GM18951 (cell line): Measurements from ENCODE around the gene LCP1.
"Not testable (repeated sequence)": the region's sequence is repeated elsewhere in the genome, so short reads cannot be mapped to it uniquely, and the experiment has no call there.

Experiments used
- POLR2A ChIP-seq: IDR thresholded peaks from 4 replicates; pipeline ENCODE4 v1.6.1; 2011; ENCODE audit warnings: mild to moderate bottlenecking; ENCODE audit not compliant: insufficient read length, insufficient read depth; ENCODE audit errors: extremely low read depth
- in situ Hi-C: fragments of 300-500 bp; cut with MboI; formaldehyde crosslinking; loops from one replicate; pipeline ENCODE4 v1.12.0; 2022; ENCODE audit warnings: low sequenced_read_pairs, mixed read lengths, inconsistent platforms; ENCODE audit not compliant: unreplicated experiment

Gene LCP1

DNA sequence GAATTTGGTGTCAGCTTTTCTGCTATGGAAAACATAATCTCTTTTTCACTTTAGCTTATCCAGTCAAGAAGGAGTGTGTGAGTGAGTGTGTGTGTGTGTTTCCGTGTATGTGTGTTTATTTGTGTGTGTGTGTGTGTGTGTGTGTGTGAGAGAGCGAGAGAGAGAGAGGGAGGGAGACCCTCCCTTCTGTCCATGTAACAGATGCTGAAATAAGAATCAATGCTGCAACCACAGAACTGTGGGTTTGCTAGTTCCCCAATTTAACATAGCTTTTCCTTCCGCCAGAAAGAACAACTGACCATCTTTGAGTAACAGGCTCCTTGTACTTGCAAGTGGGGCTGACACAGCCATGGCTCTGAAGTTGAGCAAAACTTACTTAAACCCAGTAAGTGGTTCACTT lies 5.2 kb downstream of the LCP1 start:
- in situ Hi-C loops: no loop called here

DNA sequence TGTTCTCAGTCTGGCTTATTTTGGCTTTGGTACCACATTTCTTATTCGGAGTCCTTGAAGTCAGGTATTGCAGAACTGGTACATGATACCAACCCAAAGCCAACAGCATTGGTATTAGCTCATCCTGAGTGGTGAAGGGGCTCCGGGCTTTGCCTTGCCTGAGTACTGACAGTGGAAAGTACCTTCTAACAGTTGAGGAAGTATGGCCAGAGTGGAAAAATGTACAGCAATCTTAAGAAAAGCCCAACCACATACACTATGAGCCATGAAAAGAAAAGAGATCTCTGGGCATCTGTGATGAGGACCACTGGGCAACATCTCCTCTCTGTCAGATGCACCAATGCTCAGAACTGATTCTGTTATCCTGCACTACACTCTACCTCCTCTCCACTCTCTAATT lies 8.3 kb downstream of the LCP1 start:
- in situ Hi-C loops: no loop called here
- no peak for TF ChIP-seq POLR2A

More for the DNA sequence above, 5.2 kb downstream of the LCP1 start:
- no peak for TF ChIP-seq POLR2A

DNA sequence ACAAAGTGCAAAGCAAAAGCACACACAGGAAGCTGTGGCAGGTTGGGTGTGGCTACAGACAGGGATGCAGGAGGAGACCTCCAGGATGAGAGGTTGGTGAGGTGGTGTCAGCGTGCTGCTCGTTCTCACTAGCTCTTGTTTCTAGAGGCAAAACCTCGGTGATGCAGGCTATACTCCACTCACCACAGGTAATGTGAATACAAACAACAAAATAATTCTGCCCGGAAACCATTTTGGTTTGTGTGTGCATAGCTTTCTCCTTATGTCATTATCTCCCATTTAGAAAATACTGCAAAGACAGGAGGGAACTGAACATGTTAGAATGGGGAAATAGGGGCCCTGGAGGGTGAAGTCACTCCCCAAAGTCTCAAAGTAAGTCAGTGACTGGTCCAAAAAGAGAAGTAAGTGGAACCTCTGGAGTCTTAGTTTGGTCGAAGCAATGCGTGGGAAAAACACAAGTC lies 9.4 kb downstream of the LCP1 start:
- in situ Hi-C loops: no loop called here
- TF ChIP-seq POLR2A: no peak

DNA sequence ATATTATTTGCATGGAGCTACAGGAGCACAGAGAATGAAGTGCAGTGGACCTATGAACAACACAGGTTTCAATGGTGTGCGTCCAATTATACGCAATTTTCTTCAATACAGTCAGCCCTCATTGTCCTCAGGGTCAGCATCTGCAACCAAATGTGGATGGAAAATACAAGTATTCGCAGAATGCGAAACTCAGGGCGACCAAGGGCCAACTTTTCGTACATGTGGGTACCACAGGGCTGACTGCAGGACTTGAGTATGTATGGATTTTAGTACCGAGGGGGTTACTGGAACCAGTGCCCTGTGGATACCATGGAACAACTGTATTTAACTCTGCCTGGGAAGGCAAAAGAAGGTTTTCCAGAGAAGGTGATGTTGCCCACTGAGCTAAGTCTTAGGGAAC lies 10.2 kb downstream of the LCP1 start:
- in situ Hi-C loops: no loop called here
- TF ChIP-seq POLR2A: no peak

DNA sequence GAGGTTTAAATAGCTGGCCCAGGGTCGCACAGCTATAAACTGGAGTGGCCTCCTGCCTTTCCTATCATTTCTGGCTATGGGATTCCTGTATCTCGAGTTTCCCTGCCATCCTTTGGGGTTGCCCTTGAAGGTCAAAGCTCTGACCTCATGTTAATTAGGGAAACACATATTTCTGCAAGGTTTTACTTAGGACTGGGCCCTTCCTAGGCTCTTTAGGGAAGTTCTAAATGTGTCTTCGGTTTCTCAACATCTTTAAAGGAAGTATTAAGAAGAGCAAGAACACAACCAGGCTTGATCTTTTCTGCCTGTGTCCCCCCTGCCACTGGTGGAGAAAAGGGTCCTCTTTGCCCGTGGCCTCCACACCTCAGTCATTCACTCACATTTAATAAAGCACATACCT lies 10.8 kb downstream of the LCP1 start:
- in situ Hi-C loops: no loop called here

DNA sequence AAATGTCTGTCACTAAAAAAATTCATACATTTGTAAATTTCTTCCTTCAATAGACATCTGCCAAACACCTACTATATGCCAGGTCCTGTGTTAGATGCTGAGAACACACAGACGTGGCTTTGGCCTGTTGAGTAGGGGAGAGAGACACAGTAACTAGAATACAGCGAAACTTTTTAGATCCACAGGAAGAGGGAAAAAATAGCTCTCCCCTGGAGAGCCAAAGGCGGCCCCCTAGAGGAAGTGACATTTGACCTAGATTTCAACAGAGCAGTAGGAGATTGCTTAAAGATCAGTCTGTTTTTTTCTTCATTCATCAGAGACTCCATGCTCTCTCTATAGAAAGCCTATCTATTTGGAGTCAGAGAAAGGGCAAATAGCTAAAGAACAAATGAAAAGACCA lies 11.3 kb downstream of the LCP1 start:
- TF ChIP-seq POLR2A: no peak
- in situ Hi-C loops: no loop called here

More for the DNA sequence above, 10.8 kb downstream of the LCP1 start:
- no peak for TF ChIP-seq POLR2A

DNA sequence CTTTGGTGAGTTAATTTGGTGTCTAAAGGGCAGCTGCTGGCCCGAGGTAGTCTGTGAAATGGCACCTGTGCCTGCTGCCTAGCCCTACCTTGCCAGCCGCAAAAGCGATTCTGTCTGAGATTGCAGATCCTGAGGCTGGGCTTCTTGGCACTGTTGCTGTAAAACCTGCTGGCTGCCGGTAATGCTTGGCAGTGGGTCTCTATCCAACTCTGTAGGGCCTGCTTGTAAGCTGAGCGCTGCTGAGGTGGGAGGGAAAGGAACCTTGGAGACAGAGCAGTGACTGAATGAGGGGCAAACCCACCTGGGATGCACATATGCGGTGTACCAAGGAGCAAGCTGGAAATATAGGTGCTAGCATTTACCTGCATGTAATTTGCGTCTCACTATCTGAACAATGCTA lies 11.7 kb downstream of the LCP1 start:
- TF ChIP-seq POLR2A: no peak
- in situ Hi-C loops: no loop called here

DNA sequence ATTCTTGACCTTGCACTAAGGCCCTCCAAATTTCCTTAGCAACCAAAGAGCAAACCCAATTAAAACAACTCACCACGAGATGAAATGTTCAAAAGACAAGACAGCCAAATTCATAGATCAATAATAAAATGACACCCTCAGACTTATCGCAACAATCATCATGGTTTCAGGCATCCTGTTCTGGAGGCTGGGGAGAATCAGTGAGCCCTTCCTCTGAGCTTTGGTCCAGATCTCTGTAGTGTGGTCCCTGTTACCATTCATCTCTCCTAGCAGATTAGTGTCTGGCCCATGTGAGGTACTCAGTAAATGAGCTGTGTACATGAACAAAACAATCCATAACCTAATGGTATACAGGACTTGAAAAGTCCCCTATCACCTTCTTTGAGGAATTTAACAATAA lies 12.2 kb downstream of the LCP1 start:
- peak; percentile 16 for TF ChIP-seq POLR2A
- in situ Hi-C loops: no loop called here

DNA sequence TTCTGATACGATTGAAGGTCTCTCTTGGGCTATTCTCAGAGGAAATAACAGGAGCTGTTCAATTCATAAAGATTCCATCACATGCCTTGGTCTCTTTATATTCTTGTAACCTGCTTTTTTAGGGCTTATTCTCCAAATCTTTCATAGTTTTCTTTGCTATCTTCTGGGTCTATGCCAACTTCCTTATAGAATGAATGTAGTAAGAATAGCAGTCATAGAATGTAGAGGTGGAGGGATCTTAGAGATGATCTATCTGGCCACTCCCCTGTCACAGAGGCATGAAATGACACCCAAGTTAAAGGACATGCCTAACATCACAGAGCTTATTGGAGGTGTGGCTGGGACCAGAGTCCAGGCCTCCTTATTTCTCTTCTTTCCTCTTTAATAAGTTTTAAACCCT lies 13.2 kb downstream of the LCP1 start:
- in situ Hi-C loops: no loop called here
- TF ChIP-seq POLR2A: no peak

DNA sequence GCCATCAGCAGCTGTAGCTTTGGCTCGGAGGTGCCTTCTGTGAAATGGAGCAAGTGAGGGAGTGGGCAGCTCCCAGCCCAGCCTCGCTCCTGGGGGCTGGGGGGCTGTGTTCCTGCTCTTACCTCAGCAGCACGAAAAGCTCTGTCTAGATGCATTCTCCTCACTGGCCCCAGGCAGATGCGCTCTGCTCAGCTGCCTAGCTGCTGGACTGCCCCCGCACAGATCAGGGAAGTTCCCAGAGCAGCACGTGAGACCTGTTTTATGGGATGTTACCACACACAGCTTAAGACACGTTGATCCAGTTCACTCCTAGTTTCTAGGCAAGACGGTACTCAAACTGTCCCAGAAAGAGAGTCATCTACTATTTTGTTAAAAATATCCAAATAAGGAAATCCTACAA lies 13.6 kb downstream of the LCP1 start:
- peak; percentile 51 for TF ChIP-seq POLR2A
- in situ Hi-C loops: no loop called here

DNA sequence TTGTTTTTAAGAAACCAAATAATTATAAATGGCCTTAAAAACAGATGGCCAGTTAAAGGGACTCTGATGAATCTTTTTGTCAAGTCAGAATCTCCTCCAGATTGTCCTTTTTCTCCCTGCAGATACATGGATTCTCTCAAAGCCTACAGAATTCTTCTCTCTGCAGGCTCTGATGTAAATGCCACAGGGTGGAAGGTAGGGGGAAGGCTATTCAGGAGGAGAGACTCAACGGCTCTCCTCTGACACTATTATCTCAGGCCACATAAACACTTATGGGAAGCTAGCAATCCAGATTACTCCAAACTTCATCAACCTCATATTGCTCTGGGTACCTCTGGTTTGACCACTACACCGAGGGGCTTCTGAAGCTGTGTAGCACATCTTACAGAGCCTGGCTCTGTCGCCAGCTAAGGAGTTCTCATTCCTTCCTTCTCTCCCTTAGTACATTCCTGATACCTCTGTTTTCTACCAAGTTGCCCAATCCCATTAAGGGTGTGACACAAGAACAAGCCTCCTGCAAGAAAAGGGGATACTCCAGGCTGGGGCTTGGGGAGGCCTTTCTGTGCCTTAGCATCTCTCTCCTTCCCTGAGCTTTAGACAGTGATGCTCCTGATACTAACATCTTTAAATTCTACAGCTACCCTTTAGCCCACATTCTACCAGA lies 14.9 kb downstream of the LCP1 start:
- no peak for TF ChIP-seq POLR2A
- in situ Hi-C loops: no loop called here

DNA sequence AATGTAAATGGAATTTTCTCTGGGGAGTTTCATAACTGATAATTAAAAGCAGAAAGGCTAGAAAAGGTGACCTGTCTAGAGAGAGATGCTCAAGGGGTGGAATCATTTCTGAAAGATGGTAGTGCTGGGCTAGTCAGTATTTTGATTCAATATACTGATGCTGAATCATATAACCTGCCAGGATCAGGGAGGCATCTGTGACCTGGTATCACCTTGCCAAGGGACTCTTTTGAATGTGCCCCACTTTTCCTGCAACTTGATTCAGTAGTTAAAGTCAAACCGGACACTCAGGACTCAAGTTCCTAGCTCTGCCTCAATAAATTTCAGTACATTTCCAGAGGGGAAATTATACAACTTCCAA lies 15.8 kb downstream of the LCP1 start:
- in situ Hi-C loops: no loop called here
- no peak for TF ChIP-seq POLR2A

DNA sequence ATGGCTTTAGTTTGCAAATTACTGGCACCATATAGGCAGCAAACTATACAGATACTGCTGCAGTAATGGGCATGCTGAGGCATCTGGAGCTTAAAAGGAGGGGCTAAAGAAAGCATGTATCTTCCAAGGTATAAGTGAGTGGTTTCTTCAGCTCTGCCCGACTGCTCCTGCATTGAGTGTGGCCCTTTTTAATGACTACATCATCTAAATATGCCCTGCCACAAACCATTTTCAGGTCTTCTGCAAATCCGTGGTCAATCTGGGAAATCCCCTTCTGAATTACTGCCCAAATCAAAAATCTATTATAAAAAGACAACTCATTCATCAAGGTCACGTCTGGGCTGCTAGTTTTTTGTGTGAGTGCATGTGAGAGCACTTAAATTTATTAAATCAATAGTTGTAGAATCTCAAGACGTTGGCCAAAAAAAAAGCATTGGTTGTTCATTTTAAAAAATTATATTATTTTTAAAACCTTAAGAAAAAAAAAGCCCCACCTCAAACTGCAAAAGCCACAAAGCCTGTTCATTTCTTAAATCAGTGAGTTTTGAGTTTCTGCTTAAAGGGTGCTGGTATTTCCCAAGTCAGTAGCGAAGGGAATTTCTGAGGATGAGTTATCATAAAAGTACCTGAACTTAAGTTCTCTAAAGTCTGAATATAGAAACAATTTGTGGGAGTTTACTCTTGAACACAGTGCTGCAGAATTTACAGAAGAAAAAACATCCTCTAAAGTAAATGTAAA lies 16.3 kb downstream of the LCP1 start:
- TF ChIP-seq POLR2A: no peak
- in situ Hi-C loops: no loop called here

DNA sequence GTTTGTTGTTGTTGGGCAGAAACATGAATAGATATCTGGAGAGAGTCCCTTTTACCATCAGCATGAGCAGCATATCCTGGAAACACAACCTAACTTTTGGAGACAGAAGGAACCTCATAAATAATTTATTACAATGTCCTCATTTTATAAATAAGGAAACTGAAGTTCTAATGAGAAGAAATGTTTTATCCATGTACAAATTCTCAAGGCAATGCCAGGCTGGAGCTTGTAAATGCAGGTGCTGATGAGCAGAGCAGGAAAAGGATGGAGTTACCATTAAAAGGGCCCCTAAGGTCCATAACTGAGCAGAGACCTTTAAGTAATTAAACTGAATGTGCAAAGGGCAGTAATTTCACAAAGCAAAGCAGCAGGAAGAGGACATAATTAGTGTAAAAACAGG lies 17.3 kb downstream of the LCP1 start:
- in situ Hi-C loops: no loop called here
- TF ChIP-seq POLR2A: no peak

DNA sequence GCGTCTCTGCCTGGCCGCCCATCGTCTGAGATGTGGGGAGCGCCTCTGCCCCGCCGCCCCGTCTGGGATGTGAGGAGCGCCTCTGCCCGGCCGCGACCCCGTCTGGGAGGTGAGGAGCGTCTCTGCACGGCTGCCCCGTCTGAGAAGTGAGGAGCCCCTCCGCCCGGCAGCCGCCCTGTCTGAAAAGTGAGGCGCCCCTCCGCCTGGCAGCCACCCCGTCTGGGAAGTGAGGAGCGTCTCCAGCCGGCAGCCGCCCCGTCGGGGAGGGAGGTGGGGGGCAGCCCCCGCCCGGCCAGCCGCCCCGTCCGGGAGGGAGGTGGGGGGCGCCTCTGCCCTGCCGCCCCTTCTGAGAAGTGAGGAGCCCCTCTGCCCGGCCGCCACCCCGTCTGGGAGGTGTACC lies 19.2 kb downstream of the LCP1 start:
- in situ Hi-C loops: not testable (repeated sequence)
